GM20000 (cell line): Measurements from ENCODE around the gene ZNF888.
"Not testable (repeated sequence)": the region's sequence is repeated elsewhere in the genome, so short reads cannot be mapped to it uniquely, and the experiment has no call there.

Experiments
- DNase-seq: peaks from one replicate; pipeline ENCODE4 v3.0.0; 2012; ENCODE audit warnings: low spot score
- TF ChIP-seq, protein P1 (sequence below): IDR thresholded peaks from 2 replicates; pipeline ENCODE4 v1.5.1; 2012; ENCODE audit warnings: mild to moderate bottlenecking, control low read depth; ENCODE audit errors: extremely low read depth, missing control alignments

ZNF888 gene

DNA sequence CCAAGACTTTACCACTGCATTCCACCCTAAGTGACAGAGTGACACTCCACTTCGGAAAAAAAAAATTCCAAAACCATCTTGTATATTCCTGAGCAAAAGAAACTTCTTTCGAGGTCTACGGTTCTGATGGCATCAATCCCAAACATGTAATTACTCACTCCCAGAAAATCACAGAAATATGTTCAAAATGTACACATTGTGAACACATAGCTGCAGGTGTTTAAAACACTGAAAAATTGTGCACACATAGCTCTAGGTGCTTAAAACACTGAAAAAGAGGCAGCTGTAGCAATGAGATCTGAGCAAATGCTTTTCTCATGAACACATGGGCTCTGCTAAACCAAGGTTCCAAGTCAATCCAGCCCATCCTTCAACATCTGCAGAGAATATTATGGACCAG lies 51.8 kb downstream of the ZNF888 start:
- no peak for DNase-seq
- TF ChIP-seq, protein P1, sequence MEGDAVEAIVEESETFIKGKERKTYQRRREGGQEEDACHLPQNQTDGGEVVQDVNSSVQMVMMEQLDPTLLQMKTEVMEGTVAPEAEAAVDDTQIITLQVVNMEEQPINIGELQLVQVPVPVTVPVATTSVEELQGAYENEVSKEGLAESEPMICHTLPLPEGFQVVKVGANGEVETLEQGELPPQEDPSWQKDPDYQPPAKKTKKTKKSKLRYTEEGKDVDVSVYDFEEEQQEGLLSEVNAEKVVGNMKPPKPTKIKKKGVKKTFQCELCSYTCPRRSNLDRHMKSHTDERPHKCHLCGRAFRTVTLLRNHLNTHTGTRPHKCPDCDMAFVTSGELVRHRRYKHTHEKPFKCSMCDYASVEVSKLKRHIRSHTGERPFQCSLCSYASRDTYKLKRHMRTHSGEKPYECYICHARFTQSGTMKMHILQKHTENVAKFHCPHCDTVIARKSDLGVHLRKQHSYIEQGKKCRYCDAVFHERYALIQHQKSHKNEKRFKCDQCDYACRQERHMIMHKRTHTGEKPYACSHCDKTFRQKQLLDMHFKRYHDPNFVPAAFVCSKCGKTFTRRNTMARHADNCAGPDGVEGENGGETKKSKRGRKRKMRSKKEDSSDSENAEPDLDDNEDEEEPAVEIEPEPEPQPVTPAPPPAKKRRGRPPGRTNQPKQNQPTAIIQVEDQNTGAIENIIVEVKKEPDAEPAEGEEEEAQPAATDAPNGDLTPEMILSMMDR = no peak

DNA sequence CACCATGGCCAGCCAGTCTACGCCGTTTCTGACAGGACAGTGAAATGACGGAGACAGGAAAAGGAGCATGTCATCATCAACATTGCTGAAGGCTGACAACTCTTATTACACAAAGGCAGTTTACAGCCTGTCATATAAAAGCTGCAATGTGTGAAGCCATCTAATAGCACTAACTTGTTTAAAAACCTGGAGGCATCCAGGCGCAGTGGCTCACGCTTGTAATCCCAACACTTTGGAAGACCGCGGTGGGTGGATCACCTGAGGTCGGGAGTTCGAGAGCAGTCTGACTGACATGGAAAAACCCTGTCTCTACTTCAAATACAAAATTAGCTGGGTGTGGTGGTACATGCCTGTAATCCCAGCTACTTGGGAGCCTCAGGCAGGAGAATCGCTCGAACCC lies 55.2 kb downstream of the ZNF888 start:
- DNase-seq = not testable (repeated sequence)

DNA sequence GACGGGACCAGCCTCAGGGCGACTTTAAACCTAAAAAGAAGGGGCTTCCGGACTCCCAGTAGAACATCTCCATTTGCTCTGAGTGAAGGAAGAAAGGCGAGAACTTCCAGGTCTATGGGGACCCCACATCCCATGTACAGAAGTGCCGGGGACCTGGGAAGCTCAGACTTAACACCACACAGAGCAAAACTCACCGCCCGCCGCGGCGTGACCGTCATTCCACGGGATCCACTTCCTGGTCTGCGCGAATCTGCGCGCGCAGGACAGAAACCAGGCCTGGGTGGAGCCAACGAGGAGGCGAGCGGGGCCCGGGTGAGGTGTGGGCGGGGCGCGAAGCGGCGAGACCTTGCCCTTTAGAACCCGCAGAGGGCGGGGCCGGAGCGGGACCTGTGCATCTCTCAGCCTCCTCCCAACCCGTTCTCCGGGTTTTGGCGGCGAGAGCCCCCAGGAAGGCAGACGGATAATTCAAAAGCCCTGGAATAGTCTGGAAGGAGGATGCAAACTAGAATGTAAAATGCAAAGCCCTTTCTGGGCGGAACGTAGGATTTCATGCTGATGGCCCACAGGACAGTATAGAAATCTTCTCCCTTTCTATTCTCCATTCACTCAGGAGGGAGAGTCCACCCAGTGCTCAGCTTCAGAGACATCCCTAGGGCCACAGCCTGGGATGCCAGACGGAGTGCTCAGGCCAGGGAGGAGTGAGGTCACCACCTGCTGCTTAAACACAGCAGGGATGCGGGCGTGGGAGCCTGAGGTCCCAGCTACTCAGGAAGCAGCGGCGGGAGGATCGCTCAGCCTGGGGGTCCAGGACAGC lies 65.6 kb downstream of the ZNF888 start, which contains the start of gene ZNF468:
Gene ZNF468 (minus strand): TSS at position 242 of the 814 bp plus-strand sequence. CDS start 3,347 bp downstream, outside the sequence.
- peak; percentile 57 for DNase-seq

DNA sequence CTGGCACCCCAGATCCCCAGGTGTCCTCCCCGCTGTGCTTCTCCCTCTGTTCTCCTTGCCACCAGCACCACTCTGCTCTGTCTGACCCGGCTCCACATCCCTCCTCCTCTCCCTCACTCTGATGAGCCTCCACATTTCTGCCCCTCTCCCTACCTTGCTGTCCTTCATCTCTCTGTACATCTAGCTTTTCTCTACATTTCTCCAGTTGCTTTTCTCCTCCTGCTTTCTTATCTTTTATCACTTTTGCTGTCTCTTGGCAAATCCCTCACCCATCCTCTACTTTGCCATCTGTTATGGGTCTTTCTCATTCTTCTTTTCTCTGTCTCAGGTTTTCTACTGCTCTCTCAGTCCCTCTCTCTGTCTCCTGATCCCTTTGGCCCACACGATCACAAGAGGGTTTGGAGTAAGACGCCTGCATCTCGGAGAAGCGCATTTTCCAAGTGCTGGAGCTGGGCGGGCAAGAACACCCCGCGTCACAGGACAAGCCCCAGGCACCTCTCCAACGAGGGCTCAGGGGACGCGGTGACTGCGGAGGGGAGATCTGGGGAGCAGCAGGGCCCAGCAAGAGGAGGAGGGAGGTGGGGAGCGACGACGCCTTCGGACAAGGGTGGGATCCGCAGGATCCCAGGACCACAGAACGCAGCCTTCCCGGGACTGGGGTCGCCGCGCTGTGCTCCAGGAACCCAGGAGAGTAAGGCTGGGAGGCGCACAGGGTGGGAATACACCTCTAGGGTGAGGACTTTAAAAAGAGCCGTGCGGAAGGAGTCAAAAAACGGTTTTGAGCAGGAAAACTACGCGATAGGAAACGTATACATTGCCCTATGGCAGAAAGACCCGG lies 66.5 kb downstream of the ZNF888 start:
- DNase-seq = not testable (repeated sequence)
